Prostate gland (tissue), 2 donors: ENCODE data around the gene ATP5MC2.

Experiments used
- POLR2AphosphoS5 ChIP-seq: sonication (generic); formaldehyde crosslinking; IDR thresholded peaks from one replicate; pipeline ENCODE4 v1.6.1; 2017; ENCODE audit warnings: antibody characterized with exemption
- TF ChIP-seq, protein P1 (sequence below), 4 experiments: fragments of 200-600 bp in 2 of 4; fragments of 450-650 bp in 2 of 4; sonication (generic) in 2 of 4; IDR thresholded peaks; 1 replicate in 3 of 4; 2 replicates in 1 of 4; pipeline ENCODE4 v1.5.1; 2016 to 2019; ENCODE audit warnings: antibody characterized with exemption in 4 of 4, mild to moderate bottlenecking in 2 of 4, moderate library complexity in 2 of 4

DNA sequence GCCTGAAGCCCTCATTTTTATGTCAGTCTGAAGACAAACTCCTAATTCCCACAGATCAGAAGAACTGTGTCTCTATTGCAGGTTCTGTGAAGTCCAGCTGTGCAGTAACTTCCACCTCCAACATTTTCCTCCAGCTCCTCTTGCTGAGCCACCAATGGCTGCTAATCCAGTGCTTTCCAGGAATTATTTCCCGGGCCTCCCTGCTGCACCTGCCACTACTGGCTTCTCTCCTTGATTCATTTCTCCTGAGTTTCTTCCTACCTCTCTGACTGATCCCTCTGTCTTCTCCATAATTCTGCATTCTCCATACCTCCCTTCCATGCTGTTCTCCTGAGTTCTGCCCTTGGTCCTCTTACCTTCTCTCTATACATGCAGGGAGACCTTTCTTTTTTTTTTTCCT lies 30.2 kb upstream of the ATP5MC2 start:
- TF ChIP-seq, protein P1, sequence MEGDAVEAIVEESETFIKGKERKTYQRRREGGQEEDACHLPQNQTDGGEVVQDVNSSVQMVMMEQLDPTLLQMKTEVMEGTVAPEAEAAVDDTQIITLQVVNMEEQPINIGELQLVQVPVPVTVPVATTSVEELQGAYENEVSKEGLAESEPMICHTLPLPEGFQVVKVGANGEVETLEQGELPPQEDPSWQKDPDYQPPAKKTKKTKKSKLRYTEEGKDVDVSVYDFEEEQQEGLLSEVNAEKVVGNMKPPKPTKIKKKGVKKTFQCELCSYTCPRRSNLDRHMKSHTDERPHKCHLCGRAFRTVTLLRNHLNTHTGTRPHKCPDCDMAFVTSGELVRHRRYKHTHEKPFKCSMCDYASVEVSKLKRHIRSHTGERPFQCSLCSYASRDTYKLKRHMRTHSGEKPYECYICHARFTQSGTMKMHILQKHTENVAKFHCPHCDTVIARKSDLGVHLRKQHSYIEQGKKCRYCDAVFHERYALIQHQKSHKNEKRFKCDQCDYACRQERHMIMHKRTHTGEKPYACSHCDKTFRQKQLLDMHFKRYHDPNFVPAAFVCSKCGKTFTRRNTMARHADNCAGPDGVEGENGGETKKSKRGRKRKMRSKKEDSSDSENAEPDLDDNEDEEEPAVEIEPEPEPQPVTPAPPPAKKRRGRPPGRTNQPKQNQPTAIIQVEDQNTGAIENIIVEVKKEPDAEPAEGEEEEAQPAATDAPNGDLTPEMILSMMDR (IDR thresholded peaks at IDR 0.05), result no peak
- TF ChIP-seq POLR2AphosphoS5, result no peak
